Endothelial cell of umbilical vein (primary cell): ENCODE data around the gene SEC16B. TPM values are rescaled to one million over a fixed set of nuclear protein-coding genes. Genes with fewer than 3 reads are reported as not detected.
A peak's percentile ranks its signal among the peaks of the same experiment; 100 is the strongest.

ENCODE experiments used
- BruUV-seq: library from RNA; stranded (reverse); fragments of 400-500 nt; replicated peaks from 2 replicates; lab custom pipeline; 2021; lab: Mats Ljungman, UMichigan
- CTCF ChIA-PET: fragments of 300-600, 350-600 bp; sonication (Branson Sonifier 250); formaldehyde crosslinking; loops from one replicate; lab custom pipeline; 2021; ENCODE audit warnings: antibody characterized with exemption, inconsistent platforms; lab: Charles Lee
- POLR2A ChIA-PET: fragments of 300-600, 350-600 bp; sonication (Branson Sonifier 250); formaldehyde crosslinking; loops from one replicate; lab custom pipeline; 2021; ENCODE audit warnings: antibody characterized with exemption, inconsistent platforms; lab: Charles Lee
- DNase-seq: peaks from one replicate; pipeline ENCODE4 v3.0.0-alpha.2; 2011; ENCODE audit warnings: low read depth, low spot score
- FAIRE-seq: peaks from 2 replicates; lab custom pipeline; 2011; peaks lifted over from hg19 to GRCh38; lab: Jason Lieb, UNC
- H2AFZ ChIP-seq: 2 replicates; pipeline ENCODE4 v1.6.0; 2012; ENCODE audit warnings: low read depth, low read length, control low read depth, inconsistent platforms
- H3K27ac ChIP-seq: 2 replicates; pipeline ENCODE4 v1.5.1; 2011; ENCODE audit warnings: low read depth, mild to moderate bottlenecking, control low read depth, low read length, moderate library complexity; ENCODE audit not compliant: insufficient read depth
- H3K27me3 ChIP-seq, 2 experiments: 2 replicates each; pipeline versions ENCODE4 v1.6.0 to v1.6.1; 2011; ENCODE audit warnings: low read length in 2 of 2, mixed read lengths in 1 of 2; ENCODE audit not compliant: control insufficient read depth in 2 of 2, insufficient read depth in 2 of 2
- H3K36me3 ChIP-seq, 2 experiments: 2 replicates in 1 of 2; 3 replicates in 1 of 2; pipeline ENCODE4 v1.5.1; 2011; ENCODE audit warnings: low read length in 2 of 2, mild to moderate bottlenecking in 1 of 2, moderate library complexity in 1 of 2; ENCODE audit not compliant: control insufficient read depth in 2 of 2, insufficient read depth in 2 of 2; ENCODE audit errors: extremely low read depth in 1 of 2
- H3K4me1 ChIP-seq: 3 replicates; pipeline ENCODE4 v1.5.1; 2011; ENCODE audit warnings: mild to moderate bottlenecking, low read length; ENCODE audit not compliant: control insufficient read depth, insufficient read depth; ENCODE audit errors: extremely low read depth
- H3K4me2 ChIP-seq: 2 replicates; pipeline ENCODE4 v1.6.1; 2011; ENCODE audit warnings: low read length, control low read depth, mixed read lengths; ENCODE audit not compliant: insufficient read depth
- H3K4me3 ChIP-seq, 3 experiments: fragments of 200-600 bp in 1 of 3; sonication (generic), shearing (Covaris generic) in 1 of 3; replicated peaks in 1 of 3; 2 replicates each; pipeline ENCODE4 v1.5.1; 2011 to 2016; ENCODE audit warnings: control low read depth in 3 of 3, low read length in 3 of 3, mild to moderate bottlenecking in 2 of 3, inconsistent platforms in 1 of 3, low read depth in 1 of 3, moderate library complexity in 1 of 3; ENCODE audit not compliant: insufficient read depth in 1 of 3
- H3K79me2 ChIP-seq: 2 replicates; pipeline ENCODE4 v1.6.0; 2012; ENCODE audit warnings: low read length, inconsistent platforms; ENCODE audit not compliant: control insufficient read depth, insufficient read depth
- H3K9ac ChIP-seq: replicated peaks from 2 replicates; pipeline ENCODE3; 2011; ENCODE audit warnings: low read length, control low read depth; ENCODE audit not compliant: insufficient read depth; ENCODE audit errors: extremely low read depth
- H3K9me1 ChIP-seq: replicated peaks from 3 replicates; pipeline ENCODE4 v1.6.0; 2011; ENCODE audit warnings: mild to moderate bottlenecking, low read length; ENCODE audit not compliant: control insufficient read depth, insufficient read depth; ENCODE audit errors: extremely low read depth
- H3K9me3 ChIP-seq: replicated peaks from 2 replicates; pipeline ENCODE4 v1.5.1; 2012; ENCODE audit warnings: low read length, inconsistent platforms; ENCODE audit not compliant: control insufficient read depth, insufficient read depth
- H4K20me1 ChIP-seq: replicated peaks from 2 replicates; pipeline ENCODE3; 2011; ENCODE audit warnings: mild to moderate bottlenecking, low read length; ENCODE audit not compliant: control insufficient read depth, insufficient read depth; ENCODE audit errors: extremely low read depth
- CTCF ChIP-seq, 2 donors: IDR thresholded peaks; 1 replicate in 1 of 2; 2 replicates in 1 of 2; pipeline ENCODE4 v1.5.1; 2011; ENCODE audit warnings: low read length in 2 of 2, mild to moderate bottlenecking in 2 of 2, moderate library complexity in 2 of 2, control low read depth in 1 of 2, inconsistent platforms in 1 of 2, low read depth in 1 of 2; ENCODE audit not compliant: insufficient read depth in 1 of 2; ENCODE audit errors: extremely low read depth in 1 of 2
- EZH2 ChIP-seq: IDR thresholded peaks from 2 replicates; pipeline ENCODE4 v1.6.1; 2012; ENCODE audit warnings: borderline replicate concordance, low read depth, mild to moderate bottlenecking, moderate library complexity, low read length, inconsistent platforms; ENCODE audit not compliant: severe bottlenecking
- FOS ChIP-seq: IDR thresholded peaks from 2 replicates; pipeline ENCODE4 v1.6.1; 2011; ENCODE audit warnings: mild to moderate bottlenecking, low read length, moderate library complexity, borderline replicate concordance; ENCODE audit not compliant: insufficient read depth
- GATA2 ChIP-seq: IDR thresholded peaks from 2 replicates; pipeline ENCODE4 v1.7.0; 2011; ENCODE audit warnings: low read depth, mild to moderate bottlenecking, moderate library complexity, mixed read lengths, low read length; ENCODE audit not compliant: insufficient read length, insufficient read depth
- JUN ChIP-seq: IDR thresholded peaks from 2 replicates; pipeline ENCODE4 v1.6.1; 2011; ENCODE audit warnings: borderline replicate concordance, low read depth; ENCODE audit not compliant: insufficient read length, insufficient read depth
- MAX ChIP-seq: IDR thresholded peaks from 2 replicates; pipeline ENCODE4 v1.6.1; 2011; ENCODE audit not compliant: insufficient read depth, insufficient read length
- MYC ChIP-seq: IDR thresholded peaks from one replicate; pipeline ENCODE4 v1.6.1; 2011; ENCODE audit warnings: mild to moderate bottlenecking, low read depth, low read length
- POLR2A ChIP-seq: IDR thresholded peaks from 2 replicates; pipeline ENCODE4 v1.6.1; 2012; ENCODE audit warnings: low read depth, mild to moderate bottlenecking, control low read depth, low read length
- POLR2AphosphoS5 ChIP-seq: IDR thresholded peaks from 2 replicates; pipeline ENCODE4 v1.6.1; 2012; ENCODE audit warnings: low read depth, mild to moderate bottlenecking, control low read depth, low read length, moderate library complexity; ENCODE audit not compliant: insufficient read depth
- dilution Hi-C: fragments of 300-500 bp; cut with MboI; formaldehyde crosslinking; loops from one replicate; pipeline ENCODE4 v1.15.0; 2019; ENCODE audit warnings: low sequenced_read_pairs; ENCODE audit not compliant: extremely low pct_ligation_motif_present
- intact Hi-C: fragments of 100-400 bp; cut with micrococcal nuclease; formaldehyde crosslinking; loops from one replicate; pipeline ENCODE4 v1.10.0; 2022
- polyA plus RNA-seq, 4 experiments: library from polyadenylated mRNA; depleted of rRNA in 3 of 4; stranded (reverse) in 3 of 4; unstranded in 1 of 4; fragments of >200 nt; gene quantifications; 2 replicates each; pipeline versions ENCODE4 v1.2.1 to v1.2.3, GENCODE V29; 2011 to 2012; ENCODE audit warnings: missing spikeins in 1 of 4
- total RNA-seq: library from RNA; stranded (reverse); gene quantifications from 2 replicates; pipeline ENCODE4 v1.2.3, GENCODE V29; 2021

Gene SEC16B
- total and polyA plus RNA-seq, 2 donors (not counting 3 experiments of a cell fraction or from before 2014, with no cell fraction given), result 0.44 to 0.58 TPM

- intact Hi-C loops, result no loop called here
Observed at GRCh38 chr1:177933881-177934280, 36.0 kb downstream of the SEC16B start.

GRCh38 chr1:177932123-177932522 lies 37.7 kb downstream of the SEC16B start:
- BruUV-seq, result no TSS peak
- TF ChIP-seq JUN (no peak), MYC (no peak), FOS (no peak), EZH2 (no peak), GATA2 (no peak), POLR2AphosphoS5 (no peak), CTCF (IDR thresholded peaks at IDR 0.05; ENCODE audit: extremely low read depth in 1 of 2, insufficient read depth in 1 of 2, low read depth in 1 of 2, low read length in 2 of 2) (no peak), MAX (no peak), POLR2A (no peak)
- H3K4me1 ChIP-seq, result peaks cover 23% of the 10 kb centered on the region
- ChIA-PET CTCF (interaction anchor here (1.1 kb wide), 1 partner anchor 1034 kb away, joined by 4 read pairs; no protein-coding TSS in a partner anchor), POLR2A (no interaction called here)
- FAIRE-seq, result no peak
- no peak overlapping the region for H3K4me3 ChIP-seq
- no peak overlapping the region for H3K27ac ChIP-seq
- H4K20me1 ChIP-seq, result no peaks in the 10 kb centered on the region
- H3K9ac ChIP-seq, result no peak overlapping the region
- no peaks in the 10 kb centered on the region for H3K9me3 ChIP-seq
- DNase-seq, result no peak
- no peaks in the 10 kb centered on the region for H3K79me2 ChIP-seq
- dilution Hi-C loops, result no loop called here
- no peaks in the 10 kb centered on the region for H3K36me3 ChIP-seq
- H2AFZ ChIP-seq, result no peak overlapping the region
- no peaks in the 10 kb centered on the region for H3K27me3 ChIP-seq
- no peaks in the 10 kb centered on the region for H3K9me1 ChIP-seq
- no peak overlapping the region for H3K4me2 ChIP-seq
- intact Hi-C loops, result no loop called here

More at GRCh38 chr1:177933881-177934280, 36.0 kb downstream of the SEC16B start:
- Histone ChIP-seq H3K79me2 (no peaks in the 10 kb centered on the region), H3K4me3 (no peak overlapping the region), H3K9ac (no peak overlapping the region), H4K20me1 (no peaks in the 10 kb centered on the region), H3K4me2 (no peak overlapping the region), H3K9me1 (no peaks in the 10 kb centered on the region), H2AFZ (peak overlapping the region; percentile 48), H3K4me1 (peaks cover 11% of the 10 kb centered on the region), H3K27me3 (no peaks in the 10 kb centered on the region), H3K9me3 (no peaks in the 10 kb centered on the region), H3K36me3 (no peaks in the 10 kb centered on the region), H3K27ac (no peak overlapping the region)
- no peak for TF ChIP-seq FOS
- TF ChIP-seq MAX, result no peak
- TF ChIP-seq JUN, result no peak
- FAIRE-seq (no peak), DNase-seq (no peak)
- BruUV-seq, result no TSS peak
- CTCF ChIA-PET, result interaction anchor here (0.8 to 1.3 kb wide), 3 partner anchors 12 to 1036 kb away, joined by 3 to 6 read pairs (median 5); no protein-coding TSS in a partner anchor
- POLR2A ChIA-PET, result no interaction called here
- dilution Hi-C loops, result no loop called here
